Activated CD4-positive, alpha-beta T cell treated with anti-CD3 and anti-CD28 coated beads, Interleukin-2, amount 10 ng/mL, durations not matched to agents 7 days and 5 days (primary cell): ENCODE results near the gene SLC7A1. TPM values are rescaled to one million over a fixed set of nuclear protein-coding genes. Genes with fewer than 3 reads are reported as not detected.

ENCODE experiments used
- CTCF ChIA-PET: fragments of 350-600 bp; sonication (Branson Sonifier 250); formaldehyde crosslinking; loops from one replicate; lab custom pipeline; 2021; ENCODE audit warnings: antibody characterized with exemption; lab: Charles Lee
- POLR2A ChIA-PET: fragments of 350-600 bp; sonication (Branson Sonifier 250); formaldehyde crosslinking; loops from one replicate; lab custom pipeline; 2021; ENCODE audit warnings: antibody characterized with exemption; lab: Charles Lee
- DNase-seq: peaks from one replicate; pipeline ENCODE4 v3.0.0-alpha.2; 2020
- H3K27ac Mint-ChIP-seq: one replicate; pipeline ENCODE4 v1.8.0; 2021; ENCODE audit warnings: mild to moderate bottlenecking, moderate library complexity, mixed read lengths
- H3K27me3 Mint-ChIP-seq: one replicate; pipeline ENCODE4 v1.8.0; 2021; ENCODE audit warnings: mixed read lengths
- H3K36me3 Mint-ChIP-seq: one replicate; pipeline ENCODE4 v1.8.0; 2021; ENCODE audit warnings: low read depth, mixed read lengths
- H3K4me1 Mint-ChIP-seq: one replicate; pipeline ENCODE4 v1.8.0; 2021; ENCODE audit warnings: mixed read lengths
- H3K4me3 Mint-ChIP-seq: one replicate; pipeline ENCODE4 v1.8.0; 2021; ENCODE audit warnings: mild to moderate bottlenecking, moderate library complexity, mixed read lengths
- H3K9me3 Mint-ChIP-seq: one replicate; pipeline ENCODE4 v1.8.0; 2021; ENCODE audit warnings: mixed read lengths
- total RNA-seq, 2 experiments: library from RNA; stranded (reverse); gene quantifications; one replicate each; pipeline ENCODE4 v1.2.3, GENCODE V29; 2021

The SLC7A1 gene
- total RNA-seq, 2 experiments from 2014 or later, result 64.5 to 77.5 TPM

DNA sequence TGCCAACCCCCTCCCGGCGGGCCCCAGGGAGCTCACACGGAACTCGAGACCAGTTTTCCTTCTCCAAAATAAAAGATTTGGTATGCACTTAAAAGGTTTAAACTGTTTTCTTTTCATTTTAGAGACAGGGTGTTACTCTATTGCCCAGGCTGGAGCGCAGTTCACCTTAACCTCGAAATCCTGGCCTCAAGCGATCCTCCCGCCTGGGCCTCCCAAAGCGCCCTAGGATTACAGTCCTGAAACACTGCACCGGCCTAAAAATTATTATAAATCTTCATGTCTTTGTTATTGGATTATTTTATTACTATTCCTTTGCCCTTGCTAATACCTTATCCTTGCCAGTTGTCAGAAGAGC, 553 bp upstream of the SLC7A1 start:
- ChIA-PET CTCF (interaction anchor here (0.6 to 1.7 kb wide), 6 partner anchors 10 to 841 kb away, joined by 3 to 4 read pairs (median 3); no protein-coding TSS in a partner anchor), POLR2A (interaction anchor here (0.6 kb wide), 1 partner anchor 334 kb away, joined by 3 read pairs; no protein-coding TSS in a partner anchor)
- no peak for DNase-seq
- H3K9me3 Mint-ChIP-seq, result no peaks in the 10 kb centered on the region
- H3K36me3 Mint-ChIP-seq, result peaks cover 3% of the 10 kb centered on the region
- H3K27ac Mint-ChIP-seq, result peak overlapping the region; percentile 89
- H3K4me1 Mint-ChIP-seq, result peaks cover 40% of the 10 kb centered on the region
- peaks cover 8% of the 10 kb centered on the region for H3K27me3 Mint-ChIP-seq
- peak overlapping the region; percentile 61 for H3K4me3 Mint-ChIP-seq

GRCh38 chr13:29594710-29595379, 643 bp downstream of the SLC7A1 start:
- Mint-ChIP-seq H3K9me3 (no peaks in the 10 kb centered on the region), H3K36me3 (peaks cover 3% of the 10 kb centered on the region), H3K4me1 (peaks cover 50% of the 10 kb centered on the region), H3K27me3 (peaks cover 2% of the 10 kb centered on the region), H3K4me3 (peak overlapping the region; percentile 84), H3K27ac (peak overlapping the region; percentile 94)
- POLR2A ChIA-PET, result no interaction called here
- CTCF ChIA-PET, result no interaction called here
- peak; percentile 61 for DNase-seq

DNA sequence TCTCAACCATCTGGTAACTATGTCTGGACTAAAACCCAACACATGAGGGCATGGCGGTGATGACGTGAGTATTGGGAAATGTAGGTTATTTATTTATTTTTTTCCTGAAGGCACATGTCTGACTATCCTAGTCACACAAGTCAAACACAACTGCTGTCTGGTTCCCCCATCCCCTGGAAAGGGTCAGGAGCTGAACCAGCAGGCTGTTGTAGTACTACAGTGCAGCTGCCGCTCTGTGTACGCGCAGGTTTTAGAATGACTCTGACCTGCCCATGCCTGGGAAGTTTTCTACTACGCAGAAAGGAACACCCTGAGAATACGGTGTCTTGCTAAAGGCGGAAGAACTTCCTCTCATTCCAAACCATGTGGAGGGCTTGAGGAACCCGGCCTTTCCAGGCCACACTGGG, 1.2 kb downstream of the SLC7A1 start:
- Mint-ChIP-seq H3K27ac (peak overlapping the region; percentile 94), H3K4me3 (peak overlapping the region; percentile 84), H3K9me3 (no peaks in the 10 kb centered on the region), H3K27me3 (peaks cover 2% of the 10 kb centered on the region), H3K4me1 (peaks cover 53% of the 10 kb centered on the region), H3K36me3 (peaks cover 3% of the 10 kb centered on the region)
- ChIA-PET POLR2A (no interaction called here), CTCF (no interaction called here)
- DNase-seq, result peak; percentile 44

- ChIA-PET POLR2A (no interaction called here), CTCF (no interaction called here)
- DNase-seq, result no peak
- Mint-ChIP-seq H3K36me3 (peaks cover 3% of the 10 kb centered on the region), H3K4me1 (peaks cover 57% of the 10 kb centered on the region), H3K27me3 (no peaks in the 10 kb centered on the region), H3K9me3 (no peaks in the 10 kb centered on the region), H3K27ac (peak overlapping the region; percentile 94), H3K4me3 (peak overlapping the region; percentile 84)
Measured at GRCh38 chr13:29593605-29594297, 1.7 kb downstream of the SLC7A1 start.

DNA sequence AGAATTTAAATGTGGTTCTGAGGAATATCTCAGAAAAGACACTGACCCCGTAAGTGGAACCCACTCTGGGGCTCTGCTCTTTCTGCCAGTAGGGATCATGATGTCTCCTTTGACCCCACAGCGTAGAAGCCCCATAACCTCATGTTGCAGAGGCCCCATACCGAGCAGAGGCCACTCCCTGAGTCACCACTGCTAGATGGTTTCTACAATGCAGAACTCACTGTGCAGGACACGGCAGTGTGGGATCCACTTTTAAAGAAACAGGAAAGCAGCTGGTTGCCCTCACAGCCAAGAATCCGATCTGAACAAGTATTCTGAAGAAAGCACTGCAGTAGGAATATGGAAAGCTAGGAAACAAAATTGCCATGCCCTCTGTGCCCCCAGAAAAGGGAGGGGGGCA, 4.2 kb downstream of the SLC7A1 start:
- H3K9me3 Mint-ChIP-seq, result no peaks in the 10 kb centered on the region
- POLR2A ChIA-PET, result no interaction called here
- DNase-seq, result no peak
- no peaks in the 10 kb centered on the region for H3K27me3 Mint-ChIP-seq
- H3K36me3 Mint-ChIP-seq, result peaks cover 13% of the 10 kb centered on the region
- peaks cover 66% of the 10 kb centered on the region for H3K4me1 Mint-ChIP-seq
- CTCF ChIA-PET, result no interaction called here
- peak overlapping the region; percentile 50 for H3K27ac Mint-ChIP-seq
- H3K4me3 Mint-ChIP-seq, result no peak overlapping the region

DNA sequence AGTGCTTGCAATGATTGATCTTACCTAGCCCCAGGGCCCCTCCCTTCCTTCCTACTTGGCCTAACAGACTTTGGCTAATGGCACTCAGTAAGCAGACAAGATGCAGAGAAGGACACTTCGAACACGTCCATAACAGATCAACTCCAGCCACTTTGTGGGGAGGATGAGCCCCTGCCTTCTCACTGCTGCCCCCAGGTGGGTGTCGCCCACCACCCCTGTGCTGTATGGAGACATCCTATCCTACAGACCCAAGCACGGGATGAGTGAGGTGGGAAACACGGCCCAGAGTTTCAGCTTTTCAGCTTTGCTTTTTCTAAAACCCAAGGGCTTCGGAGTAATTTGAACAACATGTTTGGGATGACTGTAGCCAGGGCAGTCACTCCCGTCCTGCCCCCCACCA, 5.5 kb downstream of the SLC7A1 start:
- H3K27me3 Mint-ChIP-seq, result no peaks in the 10 kb centered on the region
- no peaks in the 10 kb centered on the region for H3K9me3 Mint-ChIP-seq
- H3K4me1 Mint-ChIP-seq, result peaks cover 64% of the 10 kb centered on the region
- H3K4me3 Mint-ChIP-seq, result no peak overlapping the region
- ChIA-PET CTCF (interaction anchor here (0.5 to 0.8 kb wide), 2 partner anchors 8 to 1296 kb away, joined by 3 to 6 read pairs; no protein-coding TSS in a partner anchor), POLR2A (no interaction called here)
- H3K27ac Mint-ChIP-seq, result no peak overlapping the region
- H3K36me3 Mint-ChIP-seq, result peaks cover 14% of the 10 kb centered on the region
- no peak for DNase-seq

GRCh38 chr13:29589234-29589633, 6.3 kb downstream of the SLC7A1 start:
- Mint-ChIP-seq H3K9me3 (no peaks in the 10 kb centered on the region), H3K36me3 (peaks cover 14% of the 10 kb centered on the region), H3K4me3 (no peak overlapping the region), H3K27me3 (no peaks in the 10 kb centered on the region), H3K27ac (no peak overlapping the region), H3K4me1 (peaks cover 66% of the 10 kb centered on the region)
- ChIA-PET CTCF (no interaction called here), POLR2A (no interaction called here)
- DNase-seq, result no peak

DNA sequence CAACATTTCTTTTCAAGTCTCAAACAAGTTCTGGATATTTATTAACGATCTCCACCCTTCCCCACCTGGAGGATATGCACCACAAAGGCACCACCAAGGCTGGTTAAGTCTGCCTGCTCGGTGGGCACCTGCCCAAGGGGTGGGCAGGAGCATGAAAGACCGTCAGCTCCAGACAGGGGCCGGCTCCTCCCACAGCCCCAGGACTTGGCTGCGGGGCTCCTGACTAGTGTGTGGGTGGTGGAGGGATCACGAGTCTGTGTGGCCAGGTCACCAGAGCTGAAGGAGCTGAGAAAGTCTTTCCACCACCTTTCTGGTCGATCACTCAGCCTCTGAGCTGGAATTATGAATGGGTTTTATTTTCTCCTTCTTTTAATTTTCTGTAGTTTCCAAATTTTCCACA, 7.8 kb downstream of the SLC7A1 start:
- Mint-ChIP-seq H3K36me3 (peaks cover 14% of the 10 kb centered on the region), H3K4me1 (peaks cover 56% of the 10 kb centered on the region), H3K9me3 (no peaks in the 10 kb centered on the region), H3K27ac (peak overlapping the region; percentile 27), H3K27me3 (no peaks in the 10 kb centered on the region), H3K4me3 (no peak overlapping the region)
- ChIA-PET POLR2A (no interaction called here), CTCF (interaction anchor here (0.6 to 1.8 kb wide), 2 partner anchors 19 to 415 kb away, joined by 4 read pairs; no protein-coding TSS in a partner anchor)
- DNase-seq, result no peak

DNA sequence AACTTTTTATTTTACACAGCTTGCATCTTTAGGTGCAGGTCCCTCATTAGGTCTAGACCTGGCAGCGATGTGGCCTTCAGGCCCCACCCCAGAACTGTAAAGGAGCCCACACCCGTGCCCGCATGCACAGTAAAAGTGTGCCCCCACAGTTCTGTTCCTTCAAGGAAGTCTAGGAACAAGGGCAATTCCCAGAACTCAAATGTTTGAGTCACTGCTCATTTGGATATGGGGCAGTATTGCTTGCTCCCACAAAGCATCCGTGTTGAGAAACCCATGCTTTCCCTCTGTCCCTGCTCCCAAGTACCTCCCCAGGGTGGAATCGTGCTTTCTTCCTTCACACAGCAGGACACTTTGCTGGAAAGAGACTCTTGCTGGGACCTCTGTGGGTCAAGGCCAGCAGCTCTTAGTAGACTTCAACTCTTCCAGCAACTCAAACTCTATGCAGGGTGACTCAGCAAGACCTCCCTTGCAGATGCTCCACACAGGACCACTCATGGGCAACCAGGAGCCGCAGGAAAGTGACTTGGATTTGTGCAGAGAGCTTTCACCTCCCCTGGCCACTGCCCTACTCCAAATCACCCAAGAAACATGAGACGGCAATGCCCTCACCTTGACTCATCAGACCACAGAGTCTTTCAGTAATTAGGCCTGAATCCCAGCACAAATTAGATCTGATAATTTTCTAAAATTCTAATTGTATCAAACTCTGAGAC, 12.3 kb downstream of the SLC7A1 start:
- Mint-ChIP-seq H3K4me3 (no peak overlapping the region), H3K36me3 (peaks cover 10% of the 10 kb centered on the region), H3K27ac (no peak overlapping the region), H3K27me3 (no peaks in the 10 kb centered on the region), H3K9me3 (no peaks in the 10 kb centered on the region), H3K4me1 (peaks cover 25% of the 10 kb centered on the region)
- ChIA-PET POLR2A (no interaction called here), CTCF (interaction anchor here (1.4 to 3.2 kb wide), 2 partner anchors 9 to 16 kb away, joined by 4 to 10 read pairs; no protein-coding TSS in a partner anchor)
- DNase-seq, result no peak

- ChIA-PET CTCF (interaction anchor here (0.8 to 3.2 kb wide), 3 partner anchors 8 to 15 kb away, joined by 3 to 10 read pairs (median 4); no protein-coding TSS in a partner anchor), POLR2A (no interaction called here)
- Mint-ChIP-seq H3K27me3 (no peaks in the 10 kb centered on the region), H3K36me3 (peaks cover 12% of the 10 kb centered on the region), H3K9me3 (no peaks in the 10 kb centered on the region), H3K4me1 (peaks cover 20% of the 10 kb centered on the region), H3K27ac (no peak overlapping the region), H3K4me3 (no peak overlapping the region)
- DNase-seq, result no peak
Measured at GRCh38 chr13:29582171-29582570, 13.3 kb downstream of the SLC7A1 start.

DNA sequence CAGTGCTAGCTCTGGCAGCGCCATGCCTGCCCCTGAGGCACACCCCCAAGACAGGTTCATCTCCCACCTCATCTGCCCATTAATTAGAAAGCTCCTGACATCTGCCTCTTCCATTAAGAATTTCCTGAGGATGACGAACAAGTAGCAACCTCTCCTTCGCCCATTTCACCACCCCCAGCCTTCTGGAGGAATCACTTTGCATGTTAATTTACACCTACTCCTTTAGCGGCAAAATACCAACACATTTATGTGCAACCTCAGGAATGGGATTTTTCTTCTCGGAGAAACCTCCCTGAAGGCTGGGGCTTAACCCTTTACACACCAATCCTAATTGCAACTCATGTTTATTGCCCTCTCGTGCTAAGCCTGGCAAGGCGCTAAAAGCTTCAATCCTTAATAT, 13.8 kb downstream of the SLC7A1 start:
- H3K4me1 Mint-ChIP-seq, result peaks cover 15% of the 10 kb centered on the region
- ChIA-PET POLR2A (no interaction called here), CTCF (interaction anchor here (0.8 to 3.2 kb wide), 2 partner anchors 8 to 14 kb away, joined by 3 to 10 read pairs; no protein-coding TSS in a partner anchor)

DNA sequence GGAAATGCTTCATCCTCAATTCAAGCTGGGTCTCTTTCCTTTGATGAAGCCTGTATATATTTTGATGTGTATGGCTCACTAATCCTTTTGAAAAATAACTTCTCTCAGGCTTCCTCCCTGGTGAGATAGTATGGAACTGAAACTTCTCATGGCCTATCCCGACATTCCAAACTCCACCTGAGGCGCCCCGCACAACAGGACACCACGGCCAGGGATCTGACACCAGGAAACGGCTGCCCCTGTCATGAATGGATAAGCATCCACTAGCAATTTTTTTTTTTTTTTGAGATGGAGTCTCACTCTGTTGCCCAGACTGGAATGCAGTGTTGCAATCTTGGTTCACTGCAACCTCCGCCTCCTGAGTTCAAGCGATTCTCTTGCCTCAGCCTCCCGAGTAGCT, 16.4 kb downstream of the SLC7A1 start:
- no peak overlapping the region for H3K4me3 Mint-ChIP-seq
- no peaks in the 10 kb centered on the region for H3K27me3 Mint-ChIP-seq
- CTCF ChIA-PET, result interaction anchor here (1.6 kb wide), 1 partner anchor 23 kb away, joined by 3 read pairs; no protein-coding TSS in a partner anchor
- H3K4me1 Mint-ChIP-seq, result peaks cover 12% of the 10 kb centered on the region
- POLR2A ChIA-PET, result no interaction called here
- H3K9me3 Mint-ChIP-seq, result no peaks in the 10 kb centered on the region
- peaks cover 12% of the 10 kb centered on the region for H3K36me3 Mint-ChIP-seq
- no peak for DNase-seq
- no peak overlapping the region for H3K27ac Mint-ChIP-seq

More for the DNA sequence above, 13.8 kb downstream of the SLC7A1 start:
- Mint-ChIP-seq H3K9me3 (no peaks in the 10 kb centered on the region), H3K4me3 (no peak overlapping the region), H3K27me3 (no peaks in the 10 kb centered on the region), H3K27ac (no peak overlapping the region), H3K36me3 (peaks cover 9% of the 10 kb centered on the region)
- DNase-seq, result no peak
